UCSD-AML1 (cell line): ENCODE measurements around the gene CDKAL1.

Source experiments
- DNase-seq: peaks from one replicate; lab custom pipeline; 2025; ENCODE audit not compliant: unreplicated experiment; lab: John Stamatoyannopoulos, UW

CDKAL1 gene

GRCh38 chr6:20868397-20869096, 334.3 kb downstream of the CDKAL1 start:
- no peak for DNase-seq

GRCh38 chr6:20870021-20870420, 335.8 kb downstream of the CDKAL1 start:
- no peak for DNase-seq

DNA sequence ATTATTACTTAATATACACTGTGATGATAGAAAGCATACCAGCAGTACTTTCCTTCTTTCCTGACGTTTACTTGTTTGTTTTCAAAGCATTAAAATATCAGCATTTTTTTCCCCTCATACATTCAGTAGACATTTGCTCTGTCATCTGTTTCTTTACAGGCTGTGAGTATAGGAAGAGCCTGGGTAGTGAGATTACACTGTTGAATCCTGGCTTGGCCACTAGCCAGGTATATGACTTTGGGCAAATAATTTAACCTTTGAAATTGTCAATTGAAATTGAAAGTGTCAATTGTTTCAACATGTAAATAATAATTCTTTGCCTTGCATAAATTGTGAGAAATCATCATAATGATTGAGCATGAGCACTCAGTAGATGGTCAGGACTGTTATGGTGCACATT, 336.2 kb downstream of the CDKAL1 start:
- no peak for DNase-seq

- no peak for DNase-seq
These were observed 339.4 kb downstream of the CDKAL1 start for GRCh38 chr6:20873425-20874190.

GRCh38 chr6:20875369-20875963, 341.2 kb downstream of the CDKAL1 start:
- DNase-seq, result peak; percentile 13

DNA sequence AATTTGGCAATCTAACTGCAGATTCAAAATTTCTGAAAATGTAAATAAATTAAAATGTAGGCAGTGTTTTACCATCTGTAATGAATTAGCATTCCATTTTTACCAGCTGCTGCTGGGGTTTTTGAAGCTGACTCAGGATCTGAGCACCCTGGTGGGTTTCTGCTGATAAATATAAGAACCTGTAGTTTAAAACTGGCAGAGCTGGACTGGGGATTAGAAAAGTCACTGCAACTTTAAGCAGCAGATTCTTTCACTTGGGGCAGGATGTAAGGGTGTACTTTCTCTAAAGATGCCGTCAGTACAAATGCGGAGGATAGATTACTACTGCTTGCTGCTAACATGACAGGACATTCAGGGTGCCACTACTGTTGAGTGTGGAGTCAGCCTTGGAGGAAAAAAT, 341.8 kb downstream of the CDKAL1 start:
- DNase-seq, result no peak

DNA sequence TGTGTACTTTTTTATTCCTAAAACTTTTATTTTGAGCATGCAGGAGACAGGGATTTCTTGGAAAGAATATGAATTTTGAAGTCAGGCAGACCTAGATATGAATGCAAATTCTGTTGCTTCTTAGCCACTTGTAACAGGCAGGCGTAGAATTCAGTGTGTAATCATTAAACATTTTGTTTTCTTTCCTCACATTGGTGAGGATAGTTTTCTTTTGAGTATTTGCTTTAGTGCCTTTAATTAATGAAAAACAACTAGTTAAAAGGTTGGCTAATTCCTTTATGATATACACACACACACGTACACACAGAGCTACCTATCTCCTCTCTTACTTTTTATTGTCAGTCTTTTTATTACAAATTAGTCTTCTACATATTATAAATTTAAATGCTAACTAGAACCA, 342.3 kb downstream of the CDKAL1 start:
- no peak for DNase-seq

GRCh38 chr6:20877008-20877937, 343.0 kb downstream of the CDKAL1 start:
- peak; percentile 14 for DNase-seq

DNA sequence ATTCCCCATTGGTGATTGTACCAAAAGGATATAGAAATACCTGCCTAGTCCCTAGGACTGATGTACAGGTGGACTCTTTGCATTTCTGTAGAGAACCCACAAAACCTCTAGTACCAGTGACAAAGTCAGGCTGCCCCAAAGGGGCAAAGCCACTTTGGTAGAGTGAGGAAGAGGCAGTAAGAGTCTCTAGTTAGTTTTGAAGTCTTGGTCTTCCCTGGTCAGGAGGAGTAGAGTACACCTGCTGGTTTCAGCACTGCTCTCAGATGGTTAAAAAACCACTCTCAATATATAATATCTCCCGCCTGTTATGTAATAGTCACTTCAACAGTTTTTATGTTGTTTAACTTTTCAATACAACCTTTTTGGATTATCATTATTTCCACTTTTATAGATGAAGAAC, 344.9 kb downstream of the CDKAL1 start:
- DNase-seq, result no peak

DNA sequence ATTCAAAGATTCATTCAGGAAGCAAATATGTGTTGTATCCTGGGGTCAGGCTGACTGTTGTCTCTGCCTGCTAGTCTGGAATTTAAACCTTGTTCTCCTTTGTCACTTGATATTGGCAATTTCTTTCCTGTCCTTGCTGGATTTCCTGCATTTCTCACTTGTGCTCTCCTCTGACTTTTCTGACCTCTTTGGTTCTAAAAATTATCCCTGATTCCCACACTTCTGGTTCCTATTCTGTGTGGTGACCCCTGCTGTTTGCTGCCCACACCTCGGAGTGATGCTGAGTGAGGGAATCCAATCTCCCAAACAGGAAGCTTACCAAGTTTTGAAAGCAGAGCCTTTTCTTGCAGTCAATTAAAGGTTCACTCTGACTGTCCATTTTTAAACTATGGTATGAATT, 345.3 kb downstream of the CDKAL1 start:
- no peak for DNase-seq

- no peak for DNase-seq
These were observed 347.1 kb downstream of the CDKAL1 start for GRCh38 chr6:20881365-20881764.

- DNase-seq, result no peak
These were observed 347.8 kb downstream of the CDKAL1 start for GRCh38 chr6:20882014-20882413.

DNA sequence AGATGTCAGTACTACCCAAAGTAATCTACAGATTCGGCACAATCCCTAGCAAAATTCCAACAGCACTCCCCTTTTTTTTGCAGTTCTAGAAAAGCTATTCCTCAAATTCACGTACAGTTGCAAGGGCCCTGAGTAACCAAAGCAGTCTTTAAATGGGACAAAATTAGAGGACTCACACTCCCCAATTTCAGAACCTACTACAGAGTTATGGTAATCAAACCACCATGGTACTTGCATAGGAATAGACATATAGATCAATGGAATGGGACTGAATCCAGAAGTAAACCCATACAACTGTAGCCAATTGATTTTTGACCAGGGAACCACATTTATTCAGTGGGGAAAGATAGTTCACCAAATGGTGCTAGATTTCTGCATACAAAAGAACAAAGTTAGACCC, 350.8 kb downstream of the CDKAL1 start:
- DNase-seq, result no peak

- DNase-seq, result no peak
These were observed 356.9 kb downstream of the CDKAL1 start for GRCh38 chr6:20891161-20891560.

DNA sequence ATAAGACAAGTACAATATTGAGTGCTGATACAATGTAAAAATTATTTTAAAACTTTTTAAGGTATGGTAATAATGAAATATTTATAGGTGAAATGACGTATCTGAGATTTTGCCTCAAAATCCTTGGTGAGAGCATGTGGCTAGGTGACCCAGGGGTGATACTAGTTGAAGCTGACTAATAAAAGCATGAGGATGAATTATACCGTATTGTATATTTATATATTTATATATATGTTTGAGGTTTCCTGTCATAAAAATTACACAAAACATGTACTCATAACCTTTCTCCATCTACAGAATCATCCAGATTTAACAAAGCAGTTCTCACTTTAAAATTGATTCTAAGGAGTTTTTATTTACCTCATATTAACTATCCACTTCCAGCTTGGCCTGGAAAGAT, 358.1 kb downstream of the CDKAL1 start:
- no peak for DNase-seq

DNA sequence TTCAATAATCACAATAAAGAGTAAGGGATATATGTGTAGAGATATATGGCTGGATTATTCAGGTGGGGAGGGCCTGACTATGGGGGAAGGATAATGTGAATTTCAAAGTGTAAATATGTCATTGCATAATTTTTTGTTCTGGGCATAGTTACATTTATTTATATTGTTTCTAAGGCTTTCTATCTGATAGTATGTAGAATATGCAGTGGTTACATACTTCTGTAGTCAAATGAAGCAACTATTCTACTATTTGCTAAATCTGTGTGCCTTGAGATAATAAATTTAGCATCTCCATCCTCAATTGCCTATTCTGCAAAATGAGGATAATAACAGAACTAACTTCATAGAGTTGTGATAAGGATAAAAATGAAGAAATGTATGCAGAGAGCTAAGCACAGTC, 359.2 kb downstream of the CDKAL1 start:
- no peak for DNase-seq

- no peak for DNase-seq
These were observed 366.3 kb downstream of the CDKAL1 start for GRCh38 chr6:20900389-20901160.

- DNase-seq, result no peak
These were observed 371.1 kb downstream of the CDKAL1 start for GRCh38 chr6:20905377-20905776.

DNA sequence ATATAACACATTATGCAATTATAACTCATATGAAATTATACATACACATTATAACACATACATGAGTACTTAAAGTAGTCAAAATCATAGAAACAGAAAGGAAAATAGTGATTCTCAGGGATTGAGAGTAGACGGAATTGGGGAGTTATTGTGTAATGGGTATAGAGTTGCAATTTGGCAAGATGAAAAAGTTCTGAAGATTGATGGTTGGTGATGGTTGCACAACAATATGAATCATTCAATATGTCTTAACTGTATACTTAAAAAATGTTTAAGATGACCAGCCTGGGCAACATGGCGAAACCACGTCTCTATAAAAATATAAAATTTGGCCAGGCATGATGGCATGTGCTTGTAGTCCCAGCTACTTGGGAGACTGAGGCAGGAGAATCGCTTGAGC, 372.7 kb downstream of the CDKAL1 start:
- no peak for DNase-seq

- DNase-seq, result no peak
These were observed 373.3 kb downstream of the CDKAL1 start for GRCh38 chr6:20907486-20908071.
